B cell (primary cell): ENCODE measurements around the gene F13B. TPM values are rescaled to one million over a fixed set of nuclear protein-coding genes. Genes with fewer than 3 reads are reported as not detected.

Source experiments
- ATAC-seq: fragments of 200-7000 bp; cut with Tn5 transposase; one replicate; pipeline ENCODE4 v1.10.0; 2021; ENCODE audit warnings: low read depth, mild to moderate bottlenecking, moderate number of reproducible peaks, moderate library complexity
- CTCF ChIA-PET: fragments of 350-600 bp; sonication (Branson Sonifier 250); formaldehyde crosslinking; loops from one replicate; lab custom pipeline; 2021; ENCODE audit warnings: antibody characterized with exemption, inconsistent platforms; lab: Charles Lee
- POLR2A ChIA-PET: fragments of 350-600 bp; sonication (Branson Sonifier 250); formaldehyde crosslinking; loops from one replicate; lab custom pipeline; 2021; ENCODE audit warnings: antibody characterized with exemption; lab: Charles Lee
- DNase-seq: peaks from one replicate; pipeline ENCODE4 v3.0.0; 2013
- H2AFZ ChIP-seq: 2 replicates; pipeline ENCODE4 v1.6.1; 2012; ENCODE audit warnings: mild to moderate bottlenecking, low read depth, low read length; ENCODE audit not compliant: insufficient read depth, poor library complexity, severe bottlenecking
- H3K27ac ChIP-seq, 2 donors: 1 replicate in 1 of 2; 2 replicates in 1 of 2; pipeline ENCODE4 v1.5.1; 2012 to 2013; ENCODE audit warnings: low read length in 2 of 2, mild to moderate bottlenecking in 2 of 2, moderate library complexity in 1 of 2
- H3K27me3 ChIP-seq, 4 experiments: fragments of 200-600 bp in 1 of 4; sonication (generic) in 1 of 4; replicated peaks in 1 of 4; 1 replicate in 2 of 4; 2 replicates in 2 of 4; pipeline versions ENCODE4 v1.6.1 to v1.7.0; 2013 to 2016; ENCODE audit warnings: low read length in 3 of 4, mild to moderate bottlenecking in 2 of 4, mixed read lengths in 1 of 4, moderate library complexity in 1 of 4; ENCODE audit not compliant: insufficient read depth in 4 of 4, control insufficient read depth in 3 of 4; ENCODE audit errors: control extremely low read depth in 1 of 4
- H3K36me3 ChIP-seq, 2 experiments: replicated peaks in 1 of 2; 1 replicate in 1 of 2; 2 replicates in 1 of 2; pipeline versions ENCODE4 v1.6.1 to v1.7.1; 2013; ENCODE audit warnings: low read length in 1 of 2; ENCODE audit not compliant: insufficient read depth in 2 of 2, control insufficient read depth in 1 of 2; ENCODE audit errors: control extremely low read depth in 1 of 2, extremely low read depth in 1 of 2
- H3K4me1 ChIP-seq, 2 donors: fragments of 200-600 bp in 1 of 2; sonication (generic) in 1 of 2; 1 replicate in 1 of 2; 2 replicates in 1 of 2; pipeline versions ENCODE4 v1.5.1 to v1.6.1; 2013 to 2017; ENCODE audit warnings: low read length in 2 of 2; ENCODE audit not compliant: control insufficient read depth in 2 of 2, insufficient read depth in 2 of 2
- H3K4me2 ChIP-seq: replicated peaks from 2 replicates; pipeline ENCODE3; 2012; ENCODE audit warnings: mild to moderate bottlenecking, low read depth, low read length; ENCODE audit not compliant: poor library complexity, severe bottlenecking
- H3K4me3 ChIP-seq, 5 experiments: fragments of 200-600 bp in 1 of 5; sonication (generic) in 1 of 5; 1 replicate in 3 of 5; 2 replicates in 2 of 5; pipeline versions ENCODE4 v1.5.1 to v1.7.0; 2011 to 2016; ENCODE audit warnings: low read length in 4 of 5, mild to moderate bottlenecking in 4 of 5, low read depth in 2 of 5, control low read depth in 1 of 5, moderate library complexity in 1 of 5; ENCODE audit not compliant: insufficient read depth in 1 of 5; ENCODE audit errors: control extremely low read depth in 1 of 5, extremely low read depth in 1 of 5
- H3K79me2 ChIP-seq: fragments of 200-600 bp; sonication (generic); one replicate; pipeline ENCODE4 v1.6.0; 2016; ENCODE audit warnings: low read length; ENCODE audit not compliant: control insufficient read depth, insufficient read depth
- H3K9ac ChIP-seq: fragments of 200-600 bp; sonication (generic); 2 replicates; pipeline ENCODE4 v1.6.1; 2017; ENCODE audit warnings: mild to moderate bottlenecking, low read length, moderate library complexity
- H3K9me3 ChIP-seq, 3 donors: one replicate each; pipeline versions ENCODE4 v1.6.1 to v1.7.1; 2013; ENCODE audit warnings: low read length in 2 of 3; ENCODE audit not compliant: control insufficient read depth in 2 of 3, insufficient read depth in 1 of 3; ENCODE audit errors: control extremely low read depth in 1 of 3
- H4K20me1 ChIP-seq: 2 replicates; pipeline ENCODE4 v1.6.0; 2012; ENCODE audit warnings: mild to moderate bottlenecking, low read length; ENCODE audit not compliant: insufficient read depth, control insufficient read depth, poor library complexity, severe bottlenecking
- H3K27ac Mint-ChIP-seq: one replicate; pipeline ENCODE4 v1.8.0; 2021; ENCODE audit warnings: mixed read lengths
- H3K27me3 Mint-ChIP-seq: one replicate; pipeline ENCODE4 v1.8.0; 2021; ENCODE audit warnings: mixed read lengths
- H3K4me1 Mint-ChIP-seq: one replicate; pipeline ENCODE4 v1.8.0; 2021; ENCODE audit warnings: mixed read lengths
- H3K4me3 Mint-ChIP-seq: one replicate; pipeline ENCODE4 v1.8.0; 2021; ENCODE audit warnings: mixed read lengths
- H3K9me3 Mint-ChIP-seq: one replicate; pipeline ENCODE4 v1.8.0; 2022; ENCODE audit warnings: mixed read lengths; ENCODE audit not compliant: insufficient read depth
- CTCF ChIP-seq: fragments of 200-600 bp; IDR thresholded peaks from one replicate; pipeline ENCODE4 v1.8.0; 2022; ENCODE audit warnings: antibody characterized with exemption, mild to moderate bottlenecking
- EZH2 ChIP-seq: IDR thresholded peaks from 2 replicates; pipeline ENCODE4 v1.6.1; 2012; ENCODE audit warnings: borderline replicate concordance, low read depth, mild to moderate bottlenecking, moderate library complexity, low read length; ENCODE audit not compliant: insufficient read depth, poor library complexity, severe bottlenecking
- WGBS: methylation state at CpG from one replicate; pipeline ENCODE4 v1.1.5; 2013; ENCODE audit warnings: missing lambda C conversion rate; ENCODE audit not compliant: insufficient coverage; 5-methylcytosine and 5-hydroxymethylcytosine counted together
- intact Hi-C: fragments of 100-400 bp; cut with micrococcal nuclease; formaldehyde crosslinking; loops from one replicate; pipeline ENCODE4 v1.10.0; 2022
- polyA plus RNA-seq: library from polyadenylated mRNA; depleted of rRNA; stranded (reverse); fragments of >200 nt; gene quantifications from 2 replicates; pipeline ENCODE4 v1.2.3, GENCODE V29; 2012
- total RNA-seq, 2 donors: library from RNA; stranded (reverse); fragments of 120-200 nt in 1 of 2; gene quantifications; 1 replicate in 1 of 2; 2 replicates in 1 of 2; pipeline versions ENCODE4 v1.2.3 to v1.2.4, GENCODE V29; 2013 to 2022

Gene F13B
- total and polyA plus RNA-seq, 2 donors (not counting 1 experiment from before 2014, with no cell fraction given) = not detected

- no peaks in the 10 kb centered on the region for H3K4me1 Mint-ChIP-seq
- H2AFZ ChIP-seq = no peak overlapping the region
- no peak overlapping the region for H3K4me3 ChIP-seq
- no peaks in the 10 kb centered on the region for H3K27me3 Mint-ChIP-seq
- H4K20me1 ChIP-seq = no peaks in the 10 kb centered on the region
- TF ChIP-seq EZH2 = no peak
- no peak for TF ChIP-seq CTCF
- ChIA-PET CTCF (no interaction called here), POLR2A (no interaction called here)
- no peaks in the 10 kb centered on the region for H3K79me2 ChIP-seq
- 90% methylated on average over 1 of the region's 1 CpG for WGBS
- peaks cover 0 to 7% (median 7%) of the 10 kb centered on the region in 3 donors for H3K9me3 ChIP-seq
- H3K27me3 ChIP-seq = no peaks in the 10 kb centered on the region
- no peaks in the 10 kb centered on the region for H3K4me1 ChIP-seq
- H3K9ac ChIP-seq = no peak overlapping the region
- intact Hi-C loops = no loop called here
- H3K4me2 ChIP-seq = no peak overlapping the region
- H3K9me3 Mint-ChIP-seq = peaks cover 5% of the 10 kb centered on the region
- no peak overlapping the region for H3K4me3 Mint-ChIP-seq
- no peak overlapping the region for H3K27ac Mint-ChIP-seq
- DNase-seq (no peak), ATAC-seq (no peak)
- no peak overlapping the region for H3K27ac ChIP-seq
- H3K36me3 ChIP-seq = no peaks in the 10 kb centered on the region
Measured at GRCh38 chr1:197076585-197076984, 9.5 kb upstream of the F13B start.

GRCh38 chr1:197073978-197074377 lies 6.9 kb upstream of the F13B start:
- Mint-ChIP-seq H3K27me3 (no peaks in the 10 kb centered on the region), H3K4me1 (no peaks in the 10 kb centered on the region), H3K4me3 (no peak overlapping the region), H3K9me3 (no peaks in the 10 kb centered on the region), H3K27ac (no peak overlapping the region)
- H3K4me1 ChIP-seq = no peaks in the 10 kb centered on the region
- no peaks in the 10 kb centered on the region for H3K36me3 ChIP-seq
- TF ChIP-seq EZH2 = no peak
- TF ChIP-seq CTCF = no peak
- H4K20me1 ChIP-seq = no peaks in the 10 kb centered on the region
- ATAC-seq (no peak), DNase-seq (no peak)
- no CpG with 5 or more reads among the region's 1 CpG for WGBS
- no peak overlapping the region for H3K27ac ChIP-seq
- intact Hi-C loops = no loop called here
- H2AFZ ChIP-seq = no peak overlapping the region
- H3K4me2 ChIP-seq = no peak overlapping the region
- ChIA-PET POLR2A (no interaction called here), CTCF (no interaction called here)
- H3K27me3 ChIP-seq = no peaks in the 10 kb centered on the region
- no peak overlapping the region for H3K9ac ChIP-seq
- H3K9me3 ChIP-seq = no peaks in the 10 kb centered on the region
- no peak overlapping the region for H3K4me3 ChIP-seq
- H3K79me2 ChIP-seq = no peaks in the 10 kb centered on the region
